Activated CD4-positive, CD25-positive, alpha-beta regulatory T cell treated with anti-CD3 and anti-CD28 coated beads, Interleukin-2, amount 50 U/mL, for 72 hours (primary cell): Measurements from ENCODE around the gene COL17A1.

Experiments
- DNase-seq: peaks from one replicate; pipeline ENCODE4 v3.0.0; 2021

Gene COL17A1

GRCh38 chr10:104032144-104032775 is 53.4 kb downstream of the COL17A1 start:
- DNase-seq: no peak

- DNase-seq: no peak
Observed at GRCh38 chr10:104031631-104032030, 54.0 kb downstream of the COL17A1 start.

GRCh38 chr10:104029521-104029860 is 56.2 kb downstream of the COL17A1 start:
- DNase-seq: no peak

- no peak for DNase-seq
Observed at GRCh38 chr10:104028823-104029520, 56.7 kb downstream of the COL17A1 start.

GRCh38 chr10:104028146-104028545 is 57.5 kb downstream of the COL17A1 start:
- DNase-seq: no peak

- no peak for DNase-seq
Observed at GRCh38 chr10:104026762-104027161, 58.9 kb downstream of the COL17A1 start.

- DNase-seq: no peak
Observed at GRCh38 chr10:104025524-104025923, 60.2 kb downstream of the COL17A1 start.

GRCh38 chr10:104022026-104022425 is 63.7 kb downstream of the COL17A1 start:
- no peak for DNase-seq

GRCh38 chr10:104021246-104021645 is 64.4 kb downstream of the COL17A1 start:
- DNase-seq: no peak

GRCh38 chr10:104020020-104020419 is 65.7 kb downstream of the COL17A1 start:
- no peak for DNase-seq

GRCh38 chr10:104018471-104018870 is 67.2 kb downstream of the COL17A1 start:
- DNase-seq: no peak

- DNase-seq: no peak
Observed at GRCh38 chr10:104016661-104017060, 69.0 kb downstream of the COL17A1 start.

GRCh38 chr10:104014176-104014575 is 71.5 kb downstream of the COL17A1 start:
- no peak for DNase-seq

GRCh38 chr10:104013489-104013888 is 72.2 kb downstream of the COL17A1 start:
- no peak for DNase-seq

- no peak for DNase-seq
Observed at GRCh38 chr10:104011904-104012303, 73.8 kb downstream of the COL17A1 start.

- no peak for DNase-seq
Observed at GRCh38 chr10:104005172-104005863, 80.4 kb downstream of the COL17A1 start.

- no peak for DNase-seq
Observed at GRCh38 chr10:104002911-104003310, 82.8 kb downstream of the COL17A1 start.

GRCh38 chr10:103998805-103999204 is 86.9 kb downstream of the COL17A1 start:
- no peak for DNase-seq

GRCh38 chr10:103995134-103995533 is 90.5 kb downstream of the COL17A1 start:
- DNase-seq: no peak

GRCh38 chr10:103991393-103992128 is 94.1 kb downstream of the COL17A1 start:
- DNase-seq: no peak

- DNase-seq: no peak
Observed at GRCh38 chr10:103990531-103990930, 95.1 kb downstream of the COL17A1 start.

- DNase-seq: no peak
Observed at GRCh38 chr10:103990121-103990520, 95.6 kb downstream of the COL17A1 start.

- DNase-seq: no peak
Observed at GRCh38 chr10:103986360-103986759, 99.3 kb downstream of the COL17A1 start.

- no peak for DNase-seq
Observed at GRCh38 chr10:103985726-103986125, 100.0 kb downstream of the COL17A1 start.
